ENCODE results near the gene APELA. TPM values are rescaled to one million over a fixed set of nuclear protein-coding genes. Genes with fewer than 3 reads are reported as not detected.
"Not testable (repeated sequence)": the region's sequence is repeated elsewhere in the genome, so short reads cannot be mapped to it uniquely, and the experiment has no call there.

The APELA gene
- total and polyA plus RNA-seq, 2 of the 4 experiments (the other 2 are of a cell fraction), result not detected

GRCh38 chr4:164927101-164927500, 50.1 kb downstream of the APELA start:
- H3K9me3 ChIP-seq (ENCODE audit: control insufficient read depth, insufficient read depth, low read length); BruUV-seq (replicated peaks); H4K5ac ChIP-seq (ENCODE audit: low read depth, low read length); H3K4me2 ChIP-seq (ENCODE audit: low read depth, low read length); H3K18ac ChIP-seq (ENCODE audit: low read depth, low read length); intact Hi-C loops (cut with micrococcal nuclease); H3K79me1 ChIP-seq (ENCODE audit: low read depth in 1 of 2, low read length in 2 of 2); H2BK15ac ChIP-seq (ENCODE audit: low read depth, low read length); H2BK120ac ChIP-seq (ENCODE audit: low read depth, low read length); ATAC-seq (ENCODE audit: low read depth); H3K4me1 ChIP-seq (ENCODE audit: control insufficient read depth, insufficient read depth, low read length); H2AK9ac ChIP-seq (replicated peaks; ENCODE audit: low read depth, low read length, poor library complexity); H3K9me1 ChIP-seq (ENCODE audit: insufficient read depth, low read length); POLR2A ChIA-PET (ENCODE audit: unreplicated experiment); H3K9ac ChIP-seq (ENCODE audit: low read depth, low read length); in situ Hi-C loops (cut with MboI; ENCODE audit: low sequenced_read_pairs); H3K27me3 ChIP-seq (ENCODE audit: control insufficient read depth, insufficient read depth, low read length); H3K4ac ChIP-seq (ENCODE audit: low read depth, low read length); H4K8ac ChIP-seq (ENCODE audit: low read depth in 2 of 2, low read length in 2 of 2); H4K20me1 ChIP-seq (ENCODE audit: insufficient read depth, low read length); H4K91ac ChIP-seq (ENCODE audit: insufficient read depth, low read depth, low read length); DNase-seq; H2AFZ ChIP-seq (replicated peaks; ENCODE audit: low read length, poor library complexity); H2BK5ac ChIP-seq (ENCODE audit: low read depth, low read length, poor library complexity, severe bottlenecking); H3K4me3 ChIP-seq (ENCODE audit: insufficient read depth, low read depth, low read length); CTCF ChIA-PET; H3K27ac ChIP-seq (ENCODE audit: insufficient read depth, low read length); dilution Hi-C loops (cut with HindIII; ENCODE audit: low sequenced_read_pairs, unreplicated experiment); H2AK5ac ChIP-seq (ENCODE audit: low read depth, low read length); H3K23ac ChIP-seq (ENCODE audit: low read depth, low read length); H3K36me3 ChIP-seq (ENCODE audit: control insufficient read depth, insufficient read depth, low read length); H3K14ac ChIP-seq (replicated peaks; ENCODE audit: low read depth, low read length); H2BK20ac ChIP-seq (ENCODE audit: low read depth, low read length); H3K56ac ChIP-seq (ENCODE audit: extremely low read depth, insufficient read depth, low read length): not testable (repeated sequence)
- WGBS, 2 experiments (ENCODE audit: extremely low coverage in 2 of 2, insufficient read length in 1 of 2), result no CpG with 5 or more reads among the region's 2 CpGs
